ENCODE results near the gene KDM1A. TPM values are rescaled to one million over a fixed set of nuclear protein-coding genes. Genes with fewer than 3 reads are reported as not detected.

Gene KDM1A
- total RNA-seq (118 TPM), polyA plus RNA-seq (34.8 TPM)
- long read RNA-seq, donor 1, partial matches to known transcripts: 0 of 2 reads
- long read RNA-seq, donor 1, other reads (novel, unspliced or antisense): 0 of 2 reads
- long read RNA-seq, donor 2, transcript KDM1A-206 (1 exons, 2,810 nt): major isoform, 28 of 120 reads
- long read RNA-seq, donor 2, transcript KDM1A-201 (19 exons, 3,033 nt): minor isoform, 10 of 120 reads
- long read RNA-seq, donor 2, partial matches to known transcripts: 82 of 120 reads
- long read RNA-seq, donor 2, other reads (novel, unspliced or antisense): 0 of 120 reads
- long read RNA-seq, donor 3, transcript KDM1A-206 (1 exons, 2,810 nt): major isoform, 26 of 71 reads
- long read RNA-seq, donor 3, transcript KDM1A-201 (19 exons, 3,033 nt): minor isoform, 7 of 71 reads
- long read RNA-seq, donor 3, partial matches to known transcripts: 32 of 71 reads
- long read RNA-seq, donor 3, other reads (novel, unspliced or antisense): 6 of 71 reads
- long read RNA-seq, donor 4, transcript KDM1A-206 (1 exons, 2,810 nt): major isoform, 15 of 40 reads
- long read RNA-seq, donor 4, transcript KDM1A-201 (19 exons, 3,033 nt): minor isoform, 11 of 40 reads
- long read RNA-seq, donor 4, partial matches to known transcripts: 14 of 40 reads
- long read RNA-seq, donor 4, other reads (novel, unspliced or antisense): 0 of 40 reads
- long read RNA-seq, donor 5, transcript KDM1A-206 (1 exons, 2,810 nt): major isoform, 18 of 81 reads
- long read RNA-seq, donor 5, transcript KDM1A-201 (19 exons, 3,033 nt): minor isoform, 7 of 81 reads
- long read RNA-seq, donor 5, partial matches to known transcripts: 46 of 81 reads
- long read RNA-seq, donor 5, other reads (novel, unspliced or antisense): 10 of 81 reads
- long read RNA-seq, donor 6, transcript KDM1A-201 (19 exons, 3,033 nt): minor isoform, 6 of 65 reads
- long read RNA-seq, donor 6, transcript KDM1A-206 (1 exons, 2,810 nt): major isoform, 16 of 65 reads
- long read RNA-seq, donor 6, partial matches to known transcripts: 37 of 65 reads
- long read RNA-seq, donor 6, other reads (novel, unspliced or antisense): 6 of 65 reads
- long read RNA-seq, donor 7, transcript KDM1A-201 (19 exons, 3,033 nt): minor isoform, 9 of 46 reads
- long read RNA-seq, donor 7, transcript KDM1A-206 (1 exons, 2,810 nt): major isoform, 11 of 46 reads
- long read RNA-seq, donor 7, partial matches to known transcripts: 25 of 46 reads
- long read RNA-seq, donor 7, other reads (novel, unspliced or antisense): 0 of 46 reads
- long read RNA-seq, donor 8, transcript KDM1A-201 (19 exons, 3,033 nt): major isoform, 5 of 6 reads
- long read RNA-seq, donor 8, partial matches to known transcripts: 0 of 6 reads
- long read RNA-seq, donor 8, other reads (novel, unspliced or antisense): 0 of 6 reads
- long read RNA-seq, donor 9, transcript KDM1A-201 (19 exons, 3,033 nt): minor isoform, 5 of 29 reads
- long read RNA-seq, donor 9, transcript KDM1A-206 (1 exons, 2,810 nt): major isoform, 9 of 29 reads
- long read RNA-seq, donor 9, partial matches to known transcripts: 5 of 29 reads
- long read RNA-seq, donor 9, other reads (novel, unspliced or antisense): 10 of 29 reads
- long read RNA-seq, donor 10, transcript KDM1A-206 (1 exons, 2,810 nt): major isoform, 9 of 43 reads
- long read RNA-seq, donor 10, partial matches to known transcripts: 22 of 43 reads
- long read RNA-seq, donor 10, other reads (novel, unspliced or antisense): 8 of 43 reads

DNA sequence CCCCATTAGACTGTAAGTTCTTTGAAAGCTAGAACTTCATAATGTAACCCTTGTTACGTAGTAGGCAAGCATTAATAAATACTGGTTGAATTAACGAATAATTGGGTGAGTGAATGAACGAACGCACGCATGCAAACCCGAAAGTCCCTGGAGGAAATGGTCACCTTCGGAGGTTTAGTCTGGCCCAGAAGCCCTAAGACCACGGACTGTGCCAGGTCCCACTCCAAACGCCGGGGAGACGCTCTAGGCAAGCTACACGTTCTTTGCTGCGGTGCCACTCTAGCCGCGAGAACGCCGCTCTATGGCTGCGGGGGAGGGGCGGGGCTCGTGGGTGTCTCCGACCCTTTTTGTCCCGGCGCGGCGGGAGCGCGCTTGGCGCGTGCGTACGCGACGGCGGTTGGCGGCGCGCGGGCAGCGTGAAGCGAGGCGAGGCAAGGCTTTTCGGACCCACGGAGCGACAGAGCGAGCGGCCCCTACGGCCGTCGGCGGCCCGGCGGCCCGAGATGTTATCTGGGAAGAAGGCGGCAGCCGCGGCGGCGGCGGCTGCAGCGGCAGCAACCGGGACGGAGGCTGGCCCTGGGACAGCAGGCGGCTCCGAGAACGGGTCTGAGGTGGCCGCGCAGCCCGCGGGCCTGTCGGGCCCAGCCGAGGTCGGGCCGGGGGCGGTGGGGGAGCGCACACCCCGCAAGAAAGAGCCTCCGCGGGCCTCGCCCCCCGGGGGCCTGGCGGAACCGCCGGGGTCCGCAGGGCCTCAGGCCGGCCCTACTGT is at the start of gene KDM1A:
Gene KDM1A (plus strand): TSS at position 375 of the 769 bp plus-strand sequence. CDS start 129 bp downstream, at position 504.
- peak within 1 kb of the TSS; percentile 72 to 94 for H3K27ac ChIP-seq (ENCODE audit: low read depth in 1 of 2, low read length in 1 of 2)
- under 1% methylated on average over 85 of the region's 85 CpGs for WGBS
- peaks cover 0 to 5% of the 10 kb centered on the region in 2 donors for H3K9me3 ChIP-seq (ENCODE audit: control insufficient read depth in 2 of 2, insufficient read depth in 1 of 2, low read length in 1 of 2)
- no peaks in the 10 kb centered on the region for H3K36me3 ChIP-seq (ENCODE audit: control insufficient read depth in 2 of 2, insufficient read depth in 2 of 2, low read length in 1 of 2)
- DNase-seq (ENCODE audit: low read depth in 6 of 9, low spot score in 9 of 9): peak; percentile 77 to 97 (median 92)
- peak within 1 kb of the TSS; percentile 76 to 94 for H3K4me3 ChIP-seq (ENCODE audit: low read length in 2 of 2)
- H3K27me3 ChIP-seq (ENCODE audit: control insufficient read depth in 2 of 2, insufficient read depth in 1 of 2, low read length in 1 of 2): no peaks in the 10 kb centered on the region
- H3K4me1 ChIP-seq (ENCODE audit: control insufficient read depth in 2 of 2, insufficient read depth in 2 of 2, low read length in 2 of 2): peaks cover 6 to 7% of the 10 kb centered on the region in 2 donors

DNA sequence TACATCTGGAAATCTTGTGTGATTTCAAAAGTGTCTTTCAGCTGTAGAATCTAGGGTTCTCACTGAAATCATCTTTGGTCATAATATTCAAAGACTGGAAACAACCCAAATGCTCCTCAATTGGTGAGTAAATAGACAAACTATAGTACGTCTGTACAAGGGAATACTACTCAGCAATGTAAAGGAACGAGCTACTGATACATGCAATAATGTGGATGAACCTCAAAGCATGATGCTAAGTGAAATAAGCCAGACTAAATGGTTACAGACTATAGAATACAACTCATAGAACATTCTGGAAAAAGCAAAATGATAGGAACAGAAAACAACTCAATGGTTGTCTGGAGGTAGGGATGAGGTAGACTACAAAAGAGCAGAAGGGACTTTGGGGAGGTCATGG is 49.2 kb upstream of the KDM1A start:
- Histone ChIP-seq H3K4me1 (ENCODE audit: control insufficient read depth in 2 of 2, insufficient read depth in 2 of 2, low read length in 2 of 2) (no peaks in the 10 kb centered on the region), H3K9me3 (ENCODE audit: control insufficient read depth in 2 of 2, insufficient read depth in 1 of 2, low read length in 1 of 2) (peaks cover 0 to 2% of the 10 kb centered on the region in 2 donors), H3K36me3 (ENCODE audit: control insufficient read depth in 2 of 2, insufficient read depth in 2 of 2, low read length in 1 of 2) (no peaks in the 10 kb centered on the region), H3K27ac (ENCODE audit: low read depth in 1 of 2, low read length in 1 of 2) (no peak overlapping the region), H3K27me3 (ENCODE audit: control insufficient read depth in 2 of 2, insufficient read depth in 1 of 2, low read length in 1 of 2) (peaks cover 2 to 26% of the 10 kb centered on the region in 2 donors), H3K4me3 (ENCODE audit: low read length in 2 of 2) (no peak overlapping the region)
- DNase-seq (ENCODE audit: low read depth in 6 of 9, low spot score in 9 of 9): no peak
- 94% methylated on average over 2 of the region's 2 CpGs for WGBS

DNA sequence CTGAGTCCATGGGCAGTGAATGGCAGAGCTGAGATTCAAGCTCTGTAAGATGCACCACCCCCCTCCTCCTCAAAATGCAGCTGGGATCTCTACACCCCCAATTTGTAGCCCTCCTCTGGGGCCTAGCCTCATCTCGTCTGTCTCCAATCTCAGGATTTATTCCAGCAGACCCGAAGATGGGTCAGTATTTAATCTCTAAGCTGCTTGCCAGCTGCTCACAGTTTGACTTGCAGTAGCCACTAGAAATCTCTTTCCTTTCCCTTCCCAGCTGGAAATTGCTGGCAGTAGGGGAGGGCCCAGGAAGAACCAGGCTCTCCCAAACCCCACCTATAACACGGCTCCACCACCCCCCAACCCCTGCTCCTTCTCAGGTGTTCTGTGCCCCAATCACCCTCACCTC is 48.1 kb upstream of the KDM1A start:
- Histone ChIP-seq H3K27me3 (ENCODE audit: control insufficient read depth in 2 of 2, insufficient read depth in 1 of 2, low read length in 1 of 2) (peaks cover 2 to 26% of the 10 kb centered on the region in 2 donors), H3K27ac (ENCODE audit: low read depth in 1 of 2, low read length in 1 of 2) (no peak overlapping the region), H3K4me1 (ENCODE audit: control insufficient read depth in 2 of 2, insufficient read depth in 2 of 2, low read length in 2 of 2) (no peaks in the 10 kb centered on the region), H3K4me3 (ENCODE audit: low read length in 2 of 2) (no peak overlapping the region), H3K36me3 (ENCODE audit: control insufficient read depth in 2 of 2, insufficient read depth in 2 of 2, low read length in 1 of 2) (no peaks in the 10 kb centered on the region), H3K9me3 (ENCODE audit: control insufficient read depth in 2 of 2, insufficient read depth in 1 of 2, low read length in 1 of 2) (peaks cover 0 to 2% of the 10 kb centered on the region in 2 donors)
- WGBS: 84% methylated on average over 3 of the region's 3 CpGs
- DNase-seq (ENCODE audit: low read depth in 6 of 9, low spot score in 9 of 9): no peak

DNA sequence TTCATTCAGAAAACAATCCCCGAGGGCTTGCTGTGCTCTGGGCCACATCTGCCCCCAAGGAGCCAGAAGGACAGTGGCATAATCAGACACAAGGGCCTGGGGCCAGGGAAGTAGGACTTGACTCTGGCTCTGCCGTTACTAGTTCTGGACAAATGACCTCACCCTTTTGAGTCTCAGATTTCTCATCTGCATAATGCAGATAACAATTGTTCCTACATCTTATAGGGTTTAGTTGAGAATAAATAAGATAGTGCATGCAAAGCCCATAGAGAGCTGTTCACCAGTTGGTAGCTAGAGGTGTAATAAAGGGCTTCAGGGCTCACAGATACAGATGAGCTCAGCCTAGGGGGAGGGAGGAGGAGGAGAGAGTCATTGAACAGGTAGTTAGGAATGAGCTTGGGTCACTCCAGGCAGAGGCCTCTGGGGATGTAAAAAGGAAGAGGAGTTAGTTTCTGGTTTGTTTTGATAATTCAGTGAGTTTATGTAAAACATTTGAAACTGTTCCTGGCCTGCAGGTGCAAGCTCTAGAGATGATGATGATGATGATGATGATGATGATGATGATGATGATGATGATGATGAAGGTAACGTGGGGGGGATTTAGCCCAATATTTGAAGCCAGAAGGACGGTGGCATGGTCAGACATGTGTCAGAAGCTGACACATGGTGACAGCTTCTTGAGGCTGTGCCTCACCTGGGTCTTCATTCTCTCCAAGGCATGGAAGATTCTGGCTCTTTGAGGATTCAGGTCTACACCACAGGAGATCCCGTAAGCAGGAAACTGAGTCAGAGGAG is 47.5 kb upstream of the KDM1A start:
- H3K4me3 ChIP-seq (ENCODE audit: low read length in 2 of 2): no peak overlapping the region
- no peaks in the 10 kb centered on the region for H3K9me3 ChIP-seq (ENCODE audit: control insufficient read depth in 2 of 2, insufficient read depth in 1 of 2, low read length in 1 of 2)
- H3K27ac ChIP-seq (ENCODE audit: low read depth in 1 of 2, low read length in 1 of 2): no peak overlapping the region
- no peaks in the 10 kb centered on the region for H3K4me1 ChIP-seq (ENCODE audit: control insufficient read depth in 2 of 2, insufficient read depth in 2 of 2, low read length in 2 of 2)
- DNase-seq (ENCODE audit: low read depth in 6 of 9, low spot score in 9 of 9): no peak
- H3K36me3 ChIP-seq (ENCODE audit: control insufficient read depth in 2 of 2, insufficient read depth in 2 of 2, low read length in 1 of 2): no peaks in the 10 kb centered on the region
- 80% methylated on average over 5 of the region's 5 CpGs for WGBS
- peaks cover 2 to 26% of the 10 kb centered on the region in 2 donors for H3K27me3 ChIP-seq (ENCODE audit: control insufficient read depth in 2 of 2, insufficient read depth in 1 of 2, low read length in 1 of 2)

DNA sequence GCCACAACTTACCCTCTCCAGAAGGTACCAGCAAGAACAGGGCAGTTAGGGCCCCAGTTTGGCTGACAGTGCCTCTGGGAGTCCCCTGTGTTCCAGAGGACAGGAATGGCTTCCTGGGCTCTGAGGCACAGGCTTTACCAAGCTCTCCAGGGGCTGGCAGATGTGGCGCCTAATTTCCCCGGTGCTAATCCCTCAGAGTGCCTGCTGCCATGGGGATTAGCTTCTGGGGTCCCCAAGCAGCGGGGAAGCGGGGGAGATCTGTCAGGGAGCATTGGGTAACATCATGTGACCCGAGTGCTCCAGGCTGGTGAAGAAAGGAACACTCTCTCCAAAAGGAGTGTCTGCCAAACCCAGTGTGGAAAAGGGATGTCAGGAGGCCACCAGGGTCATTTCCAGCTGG is 46.5 kb upstream of the KDM1A start, which contains the start of gene LACTBL1:
Gene LACTBL1 (minus strand): TSS at position 107 of the 400 bp plus-strand sequence. CDS start 550 bp downstream, outside the sequence.
- H3K4me1 ChIP-seq (ENCODE audit: control insufficient read depth in 2 of 2, insufficient read depth in 2 of 2, low read length in 2 of 2): no peaks in the 10 kb centered on the region
- H3K9me3 ChIP-seq (ENCODE audit: control insufficient read depth in 2 of 2, insufficient read depth in 1 of 2, low read length in 1 of 2): no peaks in the 10 kb centered on the region
- H3K4me3 ChIP-seq (ENCODE audit: low read length in 2 of 2): no peak within 1 kb of the TSS
- H3K36me3 ChIP-seq (ENCODE audit: control insufficient read depth in 2 of 2, insufficient read depth in 2 of 2, low read length in 1 of 2): no peaks in the 10 kb centered on the region
- peaks cover 2 to 26% of the 10 kb centered on the region in 2 donors for H3K27me3 ChIP-seq (ENCODE audit: control insufficient read depth in 2 of 2, insufficient read depth in 1 of 2, low read length in 1 of 2)
- no peak for DNase-seq (ENCODE audit: low read depth in 6 of 9, low spot score in 9 of 9)
- no peak within 1 kb of the TSS for H3K27ac ChIP-seq (ENCODE audit: low read depth in 1 of 2, low read length in 1 of 2)
- 84% methylated on average over 5 of the region's 5 CpGs for WGBS

DNA sequence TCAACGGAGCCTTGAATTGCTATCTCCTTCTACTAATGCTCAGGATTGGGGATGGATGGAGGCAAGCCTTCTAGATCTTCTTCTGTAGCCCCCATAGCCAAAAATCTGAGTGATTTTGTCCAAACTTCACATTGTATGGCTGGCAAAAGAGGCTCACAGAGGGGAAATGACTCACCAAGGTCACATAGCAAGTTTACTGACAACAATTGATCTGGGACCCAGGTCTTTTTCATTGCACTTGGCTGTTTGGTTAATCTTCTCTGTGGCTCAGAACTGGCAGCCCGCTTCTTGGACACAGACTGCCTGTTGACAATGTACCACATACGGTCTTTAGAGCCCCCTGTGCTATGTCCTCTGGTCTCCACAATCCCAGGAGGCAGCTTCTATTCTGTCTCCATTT is 43.6 kb upstream of the KDM1A start:
- 93% methylated on average over 3 of the region's 3 CpGs for WGBS
- Histone ChIP-seq H3K27me3 (ENCODE audit: control insufficient read depth in 2 of 2, insufficient read depth in 1 of 2, low read length in 1 of 2) (peaks cover 0 to 16% of the 10 kb centered on the region in 2 donors), H3K4me1 (ENCODE audit: control insufficient read depth in 2 of 2, insufficient read depth in 2 of 2, low read length in 2 of 2) (no peaks in the 10 kb centered on the region), H3K27ac (ENCODE audit: low read depth in 1 of 2, low read length in 1 of 2) (no peak overlapping the region), H3K4me3 (ENCODE audit: low read length in 2 of 2) (no peak overlapping the region), H3K9me3 (ENCODE audit: control insufficient read depth in 2 of 2, insufficient read depth in 1 of 2, low read length in 1 of 2) (no peaks in the 10 kb centered on the region), H3K36me3 (ENCODE audit: control insufficient read depth in 2 of 2, insufficient read depth in 2 of 2, low read length in 1 of 2) (no peaks in the 10 kb centered on the region)
- no peak for DNase-seq (ENCODE audit: low read depth in 6 of 9, low spot score in 9 of 9)

DNA sequence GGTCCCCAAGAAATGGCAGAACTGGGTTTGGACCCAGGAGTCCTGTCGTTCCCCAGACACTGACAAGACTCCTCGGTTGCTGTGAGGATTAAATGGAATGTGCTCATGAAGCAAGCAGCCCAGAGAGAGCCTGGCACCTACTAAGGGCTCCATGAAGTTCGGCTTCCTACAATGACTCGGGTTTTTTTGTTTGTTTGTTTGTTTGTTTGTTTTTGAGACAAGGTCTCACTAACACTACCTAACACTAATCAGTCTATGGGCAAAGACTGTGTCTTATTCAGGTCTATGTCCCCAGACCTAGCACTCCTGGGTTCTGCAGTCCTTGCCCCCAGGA is 43.2 kb upstream of the KDM1A start:
- no peak for DNase-seq (ENCODE audit: low read depth in 6 of 9, low spot score in 9 of 9)
- H3K9me3 ChIP-seq (ENCODE audit: control insufficient read depth in 2 of 2, insufficient read depth in 1 of 2, low read length in 1 of 2): no peaks in the 10 kb centered on the region
- peaks cover 0 to 12% of the 10 kb centered on the region in 2 donors for H3K27me3 ChIP-seq (ENCODE audit: control insufficient read depth in 2 of 2, insufficient read depth in 1 of 2, low read length in 1 of 2)
- no peak overlapping the region for H3K4me3 ChIP-seq (ENCODE audit: low read length in 2 of 2)
- H3K36me3 ChIP-seq (ENCODE audit: control insufficient read depth in 2 of 2, insufficient read depth in 2 of 2, low read length in 1 of 2): no peaks in the 10 kb centered on the region
- WGBS: 70% methylated on average over 4 of the region's 4 CpGs
- no peaks in the 10 kb centered on the region for H3K4me1 ChIP-seq (ENCODE audit: control insufficient read depth in 2 of 2, insufficient read depth in 2 of 2, low read length in 2 of 2)
- H3K27ac ChIP-seq (ENCODE audit: low read depth in 1 of 2, low read length in 1 of 2): no peak overlapping the region
